Measurements from ENCODE around the gene ZNF232. TPM values are rescaled to one million over a fixed set of nuclear protein-coding genes. Genes with fewer than 3 reads are reported as not detected.
"Not testable (repeated sequence)": the region's sequence is repeated elsewhere in the genome, so short reads cannot be mapped to it uniquely, and the experiment has no call there.

The ZNF232 gene
- total RNA-seq, 1 experiment from 2014 or later, result 11.3 TPM

DNA sequence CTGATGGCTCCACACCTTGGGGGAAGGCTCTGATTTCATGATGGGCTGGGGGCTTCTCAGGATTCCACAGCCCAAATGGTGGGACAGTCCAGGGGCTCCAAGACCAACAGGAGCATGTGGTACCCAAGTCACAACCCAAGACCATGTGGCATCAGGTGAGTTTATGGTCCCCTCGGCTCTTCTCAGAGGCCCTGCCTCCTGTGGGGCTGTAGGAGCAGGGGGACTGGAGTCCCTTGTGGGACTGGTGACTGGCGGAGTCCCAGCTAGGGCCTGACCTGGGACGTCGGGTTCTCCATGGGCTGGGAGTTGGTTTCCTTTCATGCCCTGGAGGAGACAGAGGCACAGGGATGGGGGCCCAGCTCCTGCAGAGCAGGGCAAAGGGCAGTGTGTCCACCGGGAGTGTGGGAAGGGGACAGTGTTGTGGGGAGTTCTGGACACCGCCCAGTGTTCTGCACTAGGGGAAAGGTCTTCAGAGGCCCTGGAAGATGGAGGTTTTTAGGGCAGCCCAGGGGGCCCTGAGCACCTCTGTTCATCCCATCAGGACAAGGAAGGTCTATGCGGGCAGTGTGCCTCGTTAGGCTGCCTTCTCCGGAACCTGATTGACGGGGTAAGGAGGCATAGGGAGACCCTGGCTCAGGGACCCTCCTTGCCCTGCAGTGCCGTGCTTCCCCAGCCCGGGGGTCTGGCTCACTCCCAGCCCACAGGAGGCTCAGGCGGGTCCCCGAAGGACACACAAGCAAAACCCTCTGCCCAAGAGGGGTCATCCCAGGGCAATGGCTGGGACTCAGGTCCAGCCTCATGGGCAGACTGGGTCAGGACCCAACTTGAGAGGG lies 25.1 kb upstream of the ZNF232 start:
- not testable (repeated sequence) for H3K9me3 ChIP-seq (ENCODE audit: low read length); H3K9ac ChIP-seq (ENCODE audit: low read length); H4K20me1 ChIP-seq (ENCODE audit: insufficient read depth, low read depth, low read length); H3K36me3 ChIP-seq (ENCODE audit: insufficient read depth, low read length); H3K27ac ChIP-seq (ENCODE audit: low read length); H3K27me3 ChIP-seq (ENCODE audit: low read length); H3K9me2 ChIP-seq (replicated peaks; ENCODE audit: insufficient read depth, low read length); H3K4me3 ChIP-seq (ENCODE audit: low read length); H2AFZ ChIP-seq (ENCODE audit: low read length); H3K4me1 ChIP-seq (ENCODE audit: low read length); H3K4me2 ChIP-seq (ENCODE audit: low read depth, low read length, poor library complexity, severe bottlenecking); DNase-seq; H3K79me2 ChIP-seq (ENCODE audit: low read length)

DNA sequence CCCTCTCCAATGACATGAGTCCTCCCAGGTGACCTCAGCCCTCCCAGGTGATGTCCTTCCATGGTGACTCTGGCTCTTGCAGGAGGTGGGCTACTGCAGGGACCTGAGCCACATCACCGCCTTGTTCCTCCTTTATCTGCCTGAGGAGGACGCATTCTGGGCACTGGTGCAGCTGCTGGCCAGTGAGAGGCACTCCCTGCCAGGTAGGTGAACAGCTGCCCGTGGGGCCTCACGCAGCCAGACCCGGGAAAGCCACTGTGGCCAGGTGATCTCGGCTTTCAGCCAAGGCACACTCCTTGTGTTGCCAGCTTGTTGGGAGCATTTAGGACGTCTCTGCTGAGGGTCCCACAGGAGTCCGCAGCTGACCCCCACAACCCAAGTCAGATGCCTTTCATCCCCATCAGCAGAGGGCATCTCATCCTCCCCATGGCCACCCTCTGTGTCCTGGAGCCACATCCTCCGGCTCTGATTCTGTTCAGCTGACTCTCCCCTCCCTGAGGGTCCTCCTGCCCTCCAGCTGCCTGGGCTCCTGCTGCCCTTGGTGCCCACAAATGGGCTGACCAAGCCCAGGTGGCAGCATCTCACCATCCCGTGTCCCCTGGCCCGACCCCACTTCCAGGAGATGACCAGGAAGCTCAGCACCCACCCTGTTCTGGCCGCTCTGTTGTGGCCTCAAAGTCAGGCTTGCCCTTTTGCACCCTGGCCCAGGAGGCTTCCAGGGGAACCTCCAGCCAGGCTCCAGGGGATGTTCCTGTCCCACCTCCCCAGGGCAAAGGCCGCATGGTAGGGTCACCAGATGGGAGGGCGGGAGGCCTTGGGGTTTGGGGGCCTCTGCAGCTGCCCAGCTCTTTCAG lies 24.3 kb upstream of the ZNF232 start:
- Histone ChIP-seq H3K27ac (ENCODE audit: low read length) (no peak overlapping the region), H3K4me2 (ENCODE audit: low read depth, low read length, poor library complexity, severe bottlenecking) (no peak overlapping the region), H3K36me3 (ENCODE audit: insufficient read depth, low read length) (no peaks in the 10 kb centered on the region), H3K4me3 (ENCODE audit: low read length) (no peak overlapping the region), H3K79me2 (ENCODE audit: low read length) (no peaks in the 10 kb centered on the region), H3K9me2 (replicated peaks; ENCODE audit: insufficient read depth, low read length) (no peaks in the 10 kb centered on the region), H3K9me3 (ENCODE audit: low read length) (no peaks in the 10 kb centered on the region), H2AFZ (ENCODE audit: low read length) (no peak overlapping the region), H3K4me1 (ENCODE audit: low read length) (peaks cover 3% of the 10 kb centered on the region), H3K9ac (ENCODE audit: low read length) (no peak overlapping the region), H4K20me1 (ENCODE audit: insufficient read depth, low read depth, low read length) (no peaks in the 10 kb centered on the region), H3K27me3 (ENCODE audit: low read length) (no peaks in the 10 kb centered on the region)
- DNase-seq, result no peak

DNA sequence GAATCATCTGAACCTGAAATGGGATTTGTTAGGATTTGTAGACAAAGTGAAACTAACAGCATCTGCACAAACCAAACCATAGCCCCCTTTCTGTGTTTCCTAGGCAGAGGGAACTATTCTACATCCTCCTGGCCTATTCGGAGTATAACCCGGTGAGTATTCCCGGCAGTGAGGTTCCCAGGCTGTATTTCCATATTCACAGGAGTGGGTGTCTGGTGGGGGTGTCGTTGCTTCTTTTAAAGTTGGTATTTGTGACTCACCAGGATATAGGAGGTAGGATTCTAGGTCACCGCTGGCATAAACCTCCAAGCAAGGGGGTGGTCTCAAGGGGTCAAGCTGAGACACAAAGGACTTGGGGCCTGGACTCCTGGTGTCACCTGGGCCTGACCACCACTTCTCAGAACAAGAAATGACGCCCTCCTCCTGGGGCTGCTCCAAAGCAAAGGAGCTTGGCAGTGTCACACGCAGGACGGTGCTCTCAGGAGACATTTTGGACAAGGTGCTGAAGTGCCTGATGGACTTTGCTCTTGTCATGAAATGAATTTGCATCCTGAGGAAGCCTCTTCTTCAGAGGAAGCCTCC lies 23.5 kb upstream of the ZNF232 start:
- not testable (repeated sequence) for H3K79me2 ChIP-seq (ENCODE audit: low read length); H3K4me2 ChIP-seq (ENCODE audit: low read depth, low read length, poor library complexity, severe bottlenecking); H3K9ac ChIP-seq (ENCODE audit: low read length); H3K27ac ChIP-seq (ENCODE audit: low read length); H3K4me3 ChIP-seq (ENCODE audit: low read length); H2AFZ ChIP-seq (ENCODE audit: low read length); H3K9me2 ChIP-seq (replicated peaks; ENCODE audit: insufficient read depth, low read length); H4K20me1 ChIP-seq (ENCODE audit: insufficient read depth, low read depth, low read length); H3K9me3 ChIP-seq (ENCODE audit: low read length); H3K36me3 ChIP-seq (ENCODE audit: insufficient read depth, low read length); DNase-seq; H3K4me1 ChIP-seq (ENCODE audit: low read length); H3K27me3 ChIP-seq (ENCODE audit: low read length)

DNA sequence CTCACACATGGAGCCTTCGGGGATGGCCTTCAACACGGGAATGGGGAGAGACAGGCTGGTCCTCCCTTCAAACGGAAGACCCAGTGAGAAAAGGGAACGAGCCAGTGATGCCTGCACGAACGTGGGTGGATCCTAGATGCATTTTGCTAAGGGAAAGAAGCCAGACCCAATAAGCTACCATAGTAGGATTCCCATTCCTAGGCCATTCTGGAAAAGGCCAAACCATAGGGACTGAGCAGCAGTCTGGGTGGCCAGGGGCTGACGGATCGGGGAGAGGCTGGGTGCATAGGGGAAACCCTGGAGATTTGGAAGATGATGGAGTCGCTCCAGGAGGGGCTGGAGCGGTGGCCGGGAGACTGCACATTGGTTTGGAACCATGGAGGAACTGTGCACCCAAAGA lies 22.9 kb upstream of the ZNF232 start:
- H3K4me1 ChIP-seq (ENCODE audit: low read length); H3K9me3 ChIP-seq (ENCODE audit: low read length); H3K9me2 ChIP-seq (replicated peaks; ENCODE audit: insufficient read depth, low read length); DNase-seq; H4K20me1 ChIP-seq (ENCODE audit: insufficient read depth, low read depth, low read length); H3K36me3 ChIP-seq (ENCODE audit: insufficient read depth, low read length); H3K79me2 ChIP-seq (ENCODE audit: low read length); H3K27ac ChIP-seq (ENCODE audit: low read length); H3K4me2 ChIP-seq (ENCODE audit: low read depth, low read length, poor library complexity, severe bottlenecking); H3K4me3 ChIP-seq (ENCODE audit: low read length); H2AFZ ChIP-seq (ENCODE audit: low read length); H3K9ac ChIP-seq (ENCODE audit: low read length); H3K27me3 ChIP-seq (ENCODE audit: low read length): not testable (repeated sequence)

DNA sequence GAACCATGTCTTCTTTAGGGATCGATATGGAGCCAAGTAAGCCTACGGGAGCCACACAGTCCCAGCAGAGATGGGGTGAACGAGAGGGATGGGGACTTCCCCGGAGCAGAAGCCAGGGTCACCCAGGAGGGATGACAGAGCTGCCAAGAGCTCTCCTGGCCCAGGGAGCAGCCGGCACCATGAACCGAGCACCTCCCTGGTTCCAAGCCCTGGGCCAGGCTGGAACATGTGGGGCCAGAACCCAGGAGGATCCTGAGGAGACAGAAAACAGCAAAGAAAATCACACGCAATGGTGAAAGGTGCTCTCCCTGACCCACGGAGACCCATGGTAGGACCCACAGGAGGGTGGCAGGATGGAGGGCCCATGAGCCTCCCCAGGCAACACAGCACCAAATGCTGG lies 22.3 kb upstream of the ZNF232 start:
- not testable (repeated sequence) for H3K9ac ChIP-seq (ENCODE audit: low read length); DNase-seq; H3K4me3 ChIP-seq (ENCODE audit: low read length); H3K4me2 ChIP-seq (ENCODE audit: low read depth, low read length, poor library complexity, severe bottlenecking); H3K9me3 ChIP-seq (ENCODE audit: low read length); H3K79me2 ChIP-seq (ENCODE audit: low read length); H3K36me3 ChIP-seq (ENCODE audit: insufficient read depth, low read length); H3K4me1 ChIP-seq (ENCODE audit: low read length); H4K20me1 ChIP-seq (ENCODE audit: insufficient read depth, low read depth, low read length); H3K27me3 ChIP-seq (ENCODE audit: low read length); H3K9me2 ChIP-seq (replicated peaks; ENCODE audit: insufficient read depth, low read length); H2AFZ ChIP-seq (ENCODE audit: low read length); H3K27ac ChIP-seq (ENCODE audit: low read length)

DNA sequence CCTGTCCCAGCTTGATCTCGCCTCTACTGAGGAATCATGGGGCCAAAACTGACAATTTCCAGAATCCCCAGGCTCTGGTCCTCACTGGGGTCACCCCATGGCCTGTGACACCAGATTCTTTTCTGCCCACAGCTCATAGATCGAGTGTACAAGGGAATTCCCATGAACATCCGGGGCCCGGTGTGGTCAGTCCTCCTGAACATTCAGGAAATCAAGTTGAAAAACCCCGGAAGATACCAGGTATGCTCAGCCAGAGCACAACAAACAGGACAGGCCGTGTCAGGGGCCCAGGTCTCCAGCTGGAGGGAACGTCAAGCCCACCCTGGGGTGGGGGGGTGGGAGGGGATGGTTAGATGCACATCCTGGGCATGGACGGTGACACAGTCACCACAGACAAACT lies 21.6 kb upstream of the ZNF232 start:
- H3K4me2 ChIP-seq (ENCODE audit: low read depth, low read length, poor library complexity, severe bottlenecking), result no peak overlapping the region
- H3K27me3 ChIP-seq (ENCODE audit: low read length), result no peaks in the 10 kb centered on the region
- H4K20me1 ChIP-seq (ENCODE audit: insufficient read depth, low read depth, low read length), result no peaks in the 10 kb centered on the region
- H3K36me3 ChIP-seq (ENCODE audit: insufficient read depth, low read length), result no peaks in the 10 kb centered on the region
- no peaks in the 10 kb centered on the region for H3K9me3 ChIP-seq (ENCODE audit: low read length)
- no peaks in the 10 kb centered on the region for H3K79me2 ChIP-seq (ENCODE audit: low read length)
- no peak for DNase-seq
- H3K9me2 ChIP-seq (replicated peaks; ENCODE audit: insufficient read depth, low read length), result no peaks in the 10 kb centered on the region
- H3K27ac ChIP-seq (ENCODE audit: low read length), result no peak overlapping the region
- H3K4me1 ChIP-seq (ENCODE audit: low read length), result peaks cover 3% of the 10 kb centered on the region
- no peak overlapping the region for H3K9ac ChIP-seq (ENCODE audit: low read length)
- no peak overlapping the region for H2AFZ ChIP-seq (ENCODE audit: low read length)
- no peak overlapping the region for H3K4me3 ChIP-seq (ENCODE audit: low read length)

DNA sequence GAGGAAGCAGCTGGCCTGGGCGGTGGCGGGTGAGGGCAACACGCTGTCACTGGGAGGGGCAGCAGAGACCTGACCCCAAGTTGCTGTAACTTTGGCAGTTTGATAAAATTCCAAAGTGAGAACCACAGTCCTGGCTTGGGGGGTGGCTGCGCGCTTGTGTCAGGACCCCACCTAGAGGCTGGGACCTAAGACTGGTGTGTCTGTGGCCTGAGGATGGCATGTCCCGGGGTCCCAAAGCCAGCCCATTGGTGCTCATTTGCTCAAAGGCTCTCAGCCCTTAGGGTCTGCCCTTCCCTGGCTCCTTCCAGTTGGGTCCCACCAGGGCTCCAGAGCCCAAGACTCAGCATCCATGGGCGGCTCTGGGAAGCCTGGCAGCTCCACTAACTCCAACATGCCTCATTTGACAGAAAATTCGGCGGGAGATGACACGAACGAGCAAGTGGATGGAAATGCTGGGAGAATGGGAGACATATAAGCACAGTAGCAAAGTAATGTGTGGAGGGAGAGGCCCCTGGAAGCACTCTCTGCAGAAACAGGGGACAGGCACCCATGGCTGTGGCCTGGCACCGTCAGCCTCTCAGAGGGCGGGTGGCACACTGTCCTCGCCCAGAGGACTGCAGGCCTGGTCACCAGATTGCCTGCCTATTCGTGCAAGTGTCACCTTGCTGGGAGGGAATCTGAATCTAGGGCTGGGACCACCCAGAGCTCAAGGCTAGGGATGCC lies 21.0 kb upstream of the ZNF232 start:
- not testable (repeated sequence) for DNase-seq

More for the DNA sequence above, 21.0 kb upstream of the ZNF232 start:
- H3K4me3 ChIP-seq (ENCODE audit: low read length); H4K20me1 ChIP-seq (ENCODE audit: insufficient read depth, low read depth, low read length); H2AFZ ChIP-seq (ENCODE audit: low read length); H3K4me2 ChIP-seq (ENCODE audit: low read depth, low read length, poor library complexity, severe bottlenecking); H3K9ac ChIP-seq (ENCODE audit: low read length); H3K79me2 ChIP-seq (ENCODE audit: low read length); H3K27ac ChIP-seq (ENCODE audit: low read length); H3K4me1 ChIP-seq (ENCODE audit: low read length); H3K27me3 ChIP-seq (ENCODE audit: low read length); H3K9me3 ChIP-seq (ENCODE audit: low read length); H3K36me3 ChIP-seq (ENCODE audit: insufficient read depth, low read length); H3K9me2 ChIP-seq (replicated peaks; ENCODE audit: insufficient read depth, low read length): not testable (repeated sequence)
